Caco-2 (cell line): ENCODE data around the gene PMM1. TPM values are rescaled to one million over a fixed set of nuclear protein-coding genes. Genes with fewer than 3 reads are reported as not detected.

ENCODE experiments used
- BruUV-seq: library from RNA; stranded (reverse); fragments of 400-500 nt; replicated peaks from 2 replicates; lab custom pipeline; 2021; lab: Mats Ljungman, UMichigan
- CTCF ChIA-PET: fragments of 300-600 bp; sonication (Branson Sonifier 250); formaldehyde crosslinking; loops from one replicate; lab custom pipeline; 2022; ENCODE audit warnings: antibody characterized with exemption; lab: Charles Lee
- POLR2A ChIA-PET: fragments of 300-600 bp; sonication (Branson Sonifier 250); formaldehyde crosslinking; loops from one replicate; lab custom pipeline; 2022; ENCODE audit warnings: antibody characterized with exemption; lab: Charles Lee
- DNase-seq, 2 experiments: peaks; one replicate each; pipeline versions ENCODE4 v3.0.0 to v3.0.0-alpha.2; 2020 to 2022
- H3K27me3 ChIP-seq: replicated peaks from 2 replicates; pipeline ENCODE4 v1.6.0; 2011; ENCODE audit warnings: low read length; ENCODE audit not compliant: control insufficient read depth, insufficient read depth
- H3K36me3 ChIP-seq: 2 replicates; pipeline ENCODE4 v1.5.1; 2011; ENCODE audit warnings: low read length; ENCODE audit not compliant: control insufficient read depth, insufficient read depth
- H3K4me1 ChIP-seq: fragments of 250-450 bp; sonication (Bioruptor Pico); 2 replicates; pipeline ENCODE4 v1.5.1; 2020; ENCODE audit warnings: mild to moderate bottlenecking
- H3K4me3 ChIP-seq: 2 replicates; pipeline ENCODE4 v1.5.1; 2011; ENCODE audit warnings: low read depth, mild to moderate bottlenecking, control low read depth, low read length
- H3K9me3 ChIP-seq: fragments of 250-450 bp; sonication (Bioruptor Pico); 2 replicates; pipeline ENCODE4 v1.5.1; 2020; ENCODE audit warnings: mild to moderate bottlenecking, moderate library complexity
- H3K27ac Mint-ChIP-seq: one replicate; pipeline ENCODE4 v1.8.0; 2022; ENCODE audit warnings: mixed read lengths; ENCODE audit not compliant: unreplicated experiment
- H3K27me3 Mint-ChIP-seq: one replicate; pipeline ENCODE4 v1.8.0; 2022; ENCODE audit warnings: mixed read lengths; ENCODE audit not compliant: insufficient read depth, unreplicated experiment
- H3K36me3 Mint-ChIP-seq: one replicate; pipeline ENCODE4 v1.8.0; 2022; ENCODE audit warnings: mild to moderate bottlenecking, mixed read lengths; ENCODE audit not compliant: insufficient read depth, unreplicated experiment
- H3K4me1 Mint-ChIP-seq: one replicate; pipeline ENCODE4 v1.8.0; 2022; ENCODE audit warnings: low read depth, mixed read lengths; ENCODE audit not compliant: unreplicated experiment
- H3K4me3 Mint-ChIP-seq: one replicate; pipeline ENCODE4 v1.8.0; 2022; ENCODE audit warnings: mild to moderate bottlenecking, moderate library complexity, mixed read lengths; ENCODE audit not compliant: unreplicated experiment
- H3K9me3 Mint-ChIP-seq: one replicate; pipeline ENCODE4 v1.8.0; 2022; ENCODE audit warnings: mixed read lengths; ENCODE audit not compliant: unreplicated experiment
- CTCF ChIP-seq, 2 experiments: fragments of 200-600 bp in 1 of 2; IDR thresholded peaks; 1 replicate in 1 of 2; 2 replicates in 1 of 2; pipeline versions ENCODE4 v1.5.1 to v1.8.0; 2011 to 2022; ENCODE audit warnings: antibody characterized with exemption in 1 of 2, control low read depth in 1 of 2, inconsistent platforms in 1 of 2, low read depth in 1 of 2, low read length in 1 of 2, mild to moderate bottlenecking in 1 of 2, moderate library complexity in 1 of 2; ENCODE audit not compliant: insufficient read depth in 1 of 2, severe bottlenecking in 1 of 2, unreplicated experiment in 1 of 2
- intact Hi-C: fragments of 100-400 bp; cut with micrococcal nuclease; formaldehyde crosslinking; loops from one replicate; pipeline ENCODE4 v1.10.0; 2022; ENCODE audit not compliant: unreplicated experiment
- total RNA-seq: library from RNA; stranded (reverse); gene quantifications from 2 replicates; pipeline ENCODE4 v1.2.3, GENCODE V29; 2022

PMM1 gene
- total RNA-seq, 1 experiment from 2014 or later, result 29.6 TPM

- no peak overlapping the region for H3K4me3 ChIP-seq
- intact Hi-C loops, result no loop called here
- no peak for TF ChIP-seq CTCF (IDR thresholded peaks at IDR 0.05; ENCODE audit: insufficient read depth in 1 of 2, low read depth in 1 of 2, low read length in 1 of 2, severe bottlenecking in 1 of 2, unreplicated experiment in 1 of 2)
- ChIA-PET CTCF (interaction anchor here (0.7 to 0.8 kb wide), 3 partner anchors 22 to 54 kb away, joined by 3 to 4 read pairs (median 3); partner anchors contain the start of gene XRCC6), POLR2A (interaction anchor here (1.2 kb wide), 1 partner anchor 8 kb away, joined by 4 read pairs; the partner anchor contains the start of gene PMM1)
- H3K4me1 Mint-ChIP-seq, result peaks cover 6% of the 10 kb centered on the region
- no peaks in the 10 kb centered on the region for H3K27me3 ChIP-seq
- H3K36me3 ChIP-seq, result no peaks in the 10 kb centered on the region; the same call in 1 of the 2 replicates
- no peak overlapping the region for H3K27ac Mint-ChIP-seq
- H3K4me1 ChIP-seq, result no peaks in the 10 kb centered on the region
- H3K9me3 Mint-ChIP-seq, result no peaks in the 10 kb centered on the region
- no TSS peak for BruUV-seq
- DNase-seq, result no peak
- peaks cover 20% of the 10 kb centered on the region for H3K36me3 Mint-ChIP-seq
- no peak overlapping the region for H3K4me3 Mint-ChIP-seq
- H3K9me3 ChIP-seq, result no peaks in the 10 kb centered on the region
- H3K27me3 Mint-ChIP-seq, result no peaks in the 10 kb centered on the region
These were observed 8.4 kb upstream of the PMM1 start for GRCh38 chr22:41598081-41598480.

- no peak for TF ChIP-seq CTCF (IDR thresholded peaks at IDR 0.05; ENCODE audit: insufficient read depth in 1 of 2, low read depth in 1 of 2, low read length in 1 of 2, severe bottlenecking in 1 of 2, unreplicated experiment in 1 of 2)
These were observed 8.0 kb upstream of the PMM1 start for GRCh38 chr22:41597635-41597953.

GRCh38 chr22:41596776-41597634 is 7.4 kb upstream of the PMM1 start:
- no peaks in the 10 kb centered on the region for H3K9me3 Mint-ChIP-seq
- H3K27ac Mint-ChIP-seq, result no peak overlapping the region
- no peak overlapping the region for H3K4me3 ChIP-seq
- no peaks in the 10 kb centered on the region for H3K9me3 ChIP-seq
- H3K27me3 Mint-ChIP-seq, result no peaks in the 10 kb centered on the region
- BruUV-seq, result no TSS peak
- no peaks in the 10 kb centered on the region for H3K4me1 ChIP-seq
- peak in 1 of 2 experiments; percentile 73 for TF ChIP-seq CTCF (IDR thresholded peaks at IDR 0.05; ENCODE audit: insufficient read depth in 1 of 2, low read depth in 1 of 2, low read length in 1 of 2, severe bottlenecking in 1 of 2, unreplicated experiment in 1 of 2)
- H3K4me1 Mint-ChIP-seq, result peaks cover 6% of the 10 kb centered on the region
- intact Hi-C loops, result loop anchor here (1.0 kb wide), 1 partner anchor 20 kb away; no protein-coding TSS in a partner anchor
- H3K36me3 ChIP-seq, result no peaks in the 10 kb centered on the region; the same call in 1 of the 2 replicates
- H3K4me3 Mint-ChIP-seq, result no peak overlapping the region
- ChIA-PET POLR2A (no interaction called here), CTCF (interaction anchor here (0.7 to 1.2 kb wide), 3 partner anchors 20 to 53 kb away, joined by 3 to 11 read pairs (median 4); partner anchors contain the start of gene XRCC6)
- H3K27me3 ChIP-seq, result no peaks in the 10 kb centered on the region
- DNase-seq, result peak in 1 of 2 experiments; percentile 64
- peaks cover 20% of the 10 kb centered on the region for H3K36me3 Mint-ChIP-seq

More at GRCh38 chr22:41597635-41597953, 8.0 kb upstream of the PMM1 start:
- DNase-seq, result no peak
- Mint-ChIP-seq H3K4me1 (peaks cover 6% of the 10 kb centered on the region), H3K36me3 (peaks cover 20% of the 10 kb centered on the region), H3K9me3 (no peaks in the 10 kb centered on the region), H3K4me3 (no peak overlapping the region), H3K27me3 (no peaks in the 10 kb centered on the region), H3K27ac (no peak overlapping the region)
- Histone ChIP-seq H3K36me3 (no peaks in the 10 kb centered on the region; the same call in 1 of the 2 replicates), H3K4me1 (no peaks in the 10 kb centered on the region), H3K9me3 (no peaks in the 10 kb centered on the region), H3K4me3 (no peak overlapping the region), H3K27me3 (no peaks in the 10 kb centered on the region)
- CTCF ChIA-PET, result interaction anchor here (0.7 to 0.8 kb wide), 3 partner anchors 21 to 54 kb away, joined by 3 to 4 read pairs (median 3); partner anchors contain the start of gene XRCC6
- intact Hi-C loops, result loop anchor here (1.0 kb wide), 1 partner anchor 20 kb away; no protein-coding TSS in a partner anchor
- BruUV-seq, result no TSS peak
- POLR2A ChIA-PET, result interaction anchor here (1.2 kb wide), 1 partner anchor 8 kb away, joined by 4 read pairs; the partner anchor contains the start of gene PMM1
